Mesenchymal stem cell (in vitro differentiated cells and primary cell): ENCODE data around the gene P2RX1.

Source experiments
- DNase-seq: peaks from one replicate; pipeline ENCODE4 v3.0.0-alpha.2; 2013
- H2AFZ ChIP-seq: one replicate; pipeline ENCODE4 v1.6.1; 2013; ENCODE audit warnings: low read depth, mild to moderate bottlenecking, control low read depth, inconsistent platforms, low read length, moderate library complexity
- H2AK5ac ChIP-seq: 2 replicates; pipeline ENCODE4 v1.6.1; 2013; ENCODE audit warnings: low read length, moderate library complexity, mild to moderate bottlenecking, inconsistent platforms; ENCODE audit not compliant: severe bottlenecking
- H2BK120ac ChIP-seq: one replicate; pipeline ENCODE4 v1.6.1; 2013; ENCODE audit warnings: low read depth, mild to moderate bottlenecking, inconsistent platforms, low read length, moderate library complexity
- H2BK12ac ChIP-seq, 2 experiments: one replicate each; pipeline ENCODE4 v1.6.1; 2013; ENCODE audit warnings: inconsistent platforms in 2 of 2, low read length in 2 of 2, mild to moderate bottlenecking in 2 of 2, moderate library complexity in 2 of 2, control low read depth in 1 of 2
- H2BK15ac ChIP-seq: one replicate; pipeline ENCODE4 v1.6.1; 2013; ENCODE audit warnings: mild to moderate bottlenecking, low read depth, inconsistent platforms; ENCODE audit not compliant: poor library complexity, severe bottlenecking
- H2BK5ac ChIP-seq: 2 replicates; pipeline ENCODE4 v1.6.1; 2013; ENCODE audit warnings: low read depth, mild to moderate bottlenecking, low read length, control low read depth, inconsistent platforms; ENCODE audit not compliant: poor library complexity, severe bottlenecking
- H3K14ac ChIP-seq, 2 experiments: one replicate each; pipeline ENCODE4 v1.6.1; 2013; ENCODE audit warnings: inconsistent platforms in 2 of 2, low read length in 2 of 2, control low read depth in 1 of 2, mild to moderate bottlenecking in 1 of 2, moderate library complexity in 1 of 2
- H3K18ac ChIP-seq, 2 experiments: one replicate each; pipeline ENCODE4 v1.6.1; 2013; ENCODE audit warnings: inconsistent platforms in 2 of 2, low read length in 2 of 2, control low read depth in 1 of 2, low read depth in 1 of 2, mild to moderate bottlenecking in 1 of 2
- H3K23ac ChIP-seq, 2 experiments: one replicate each; pipeline ENCODE4 v1.6.1; 2013; ENCODE audit warnings: inconsistent platforms in 2 of 2, low read length in 2 of 2, mild to moderate bottlenecking in 2 of 2, moderate library complexity in 2 of 2, control low read depth in 1 of 2
- H3K27ac ChIP-seq: 2 replicates; pipeline ENCODE4 v1.5.1; 2013; ENCODE audit warnings: mild to moderate bottlenecking, moderate library complexity, low read length, control low read depth, inconsistent platforms; ENCODE audit not compliant: poor library complexity, severe bottlenecking
- H3K27me3 ChIP-seq, 2 experiments: 2 replicates each; pipeline versions ENCODE4 v1.6.1 to v1.7.0; 2013; ENCODE audit warnings: low read length in 2 of 2, mild to moderate bottlenecking in 2 of 2, moderate library complexity in 2 of 2, control low read depth in 1 of 2, inconsistent platforms in 1 of 2; ENCODE audit not compliant: control insufficient read depth in 1 of 2, insufficient read depth in 1 of 2
- H3K36me3 ChIP-seq, 2 experiments: 2 replicates each; pipeline versions ENCODE4 v1.6.1 to v1.7.0; 2013; ENCODE audit warnings: low read length in 2 of 2, control low read depth in 1 of 2, inconsistent platforms in 1 of 2, low read depth in 1 of 2, mild to moderate bottlenecking in 1 of 2; ENCODE audit not compliant: insufficient read depth in 2 of 2, control insufficient read depth in 1 of 2
- H3K4ac ChIP-seq, 2 experiments: one replicate each; pipeline ENCODE4 v1.6.1; 2013; ENCODE audit warnings: inconsistent platforms in 2 of 2, low read length in 2 of 2, mild to moderate bottlenecking in 2 of 2, moderate library complexity in 2 of 2, control low read depth in 1 of 2, low read depth in 1 of 2
- H3K4me1 ChIP-seq: 2 replicates; pipeline ENCODE4 v1.6.1; 2013; ENCODE audit warnings: low read depth, low read length, control low read depth; ENCODE audit not compliant: control insufficient read depth, insufficient read depth
- H3K4me2 ChIP-seq: 2 replicates; pipeline ENCODE4 v1.6.1; 2013; ENCODE audit warnings: low read length, mild to moderate bottlenecking, inconsistent platforms; ENCODE audit not compliant: poor library complexity, severe bottlenecking
- H3K4me3 ChIP-seq, 2 experiments: 2 replicates each; pipeline versions ENCODE4 v1.5.1 to v1.7.0; 2013; ENCODE audit warnings: low read length in 2 of 2, mild to moderate bottlenecking in 2 of 2, control low read depth in 1 of 2, low read depth in 1 of 2; ENCODE audit not compliant: insufficient read depth in 1 of 2
- H3K79me1 ChIP-seq: replicated peaks from 2 replicates; pipeline ENCODE4 v1.6.1; 2013; ENCODE audit warnings: mild to moderate bottlenecking, control low read depth, low read length, inconsistent platforms; ENCODE audit not compliant: poor library complexity, severe bottlenecking
- H3K9ac ChIP-seq: 2 replicates; pipeline ENCODE4 v1.7.0; 2013; ENCODE audit warnings: mild to moderate bottlenecking, low read length, moderate library complexity
- H3K9me3 ChIP-seq: 2 replicates; pipeline ENCODE4 v1.7.0; 2013; ENCODE audit warnings: mild to moderate bottlenecking, low read length; ENCODE audit not compliant: control insufficient read depth
- H4K8ac ChIP-seq: one replicate; pipeline ENCODE4 v1.6.1; 2013; ENCODE audit warnings: inconsistent platforms, mild to moderate bottlenecking, low read length, moderate library complexity
- H4K91ac ChIP-seq: one replicate; pipeline ENCODE4 v1.6.1; 2013; ENCODE audit warnings: mild to moderate bottlenecking, low read length, inconsistent platforms
- WGBS: methylation state at CpG from one replicate; pipeline ENCODE4 v1.1.7; 2013; ENCODE audit warnings: mixed read lengths; 5-methylcytosine and 5-hydroxymethylcytosine counted together

Gene P2RX1

DNA sequence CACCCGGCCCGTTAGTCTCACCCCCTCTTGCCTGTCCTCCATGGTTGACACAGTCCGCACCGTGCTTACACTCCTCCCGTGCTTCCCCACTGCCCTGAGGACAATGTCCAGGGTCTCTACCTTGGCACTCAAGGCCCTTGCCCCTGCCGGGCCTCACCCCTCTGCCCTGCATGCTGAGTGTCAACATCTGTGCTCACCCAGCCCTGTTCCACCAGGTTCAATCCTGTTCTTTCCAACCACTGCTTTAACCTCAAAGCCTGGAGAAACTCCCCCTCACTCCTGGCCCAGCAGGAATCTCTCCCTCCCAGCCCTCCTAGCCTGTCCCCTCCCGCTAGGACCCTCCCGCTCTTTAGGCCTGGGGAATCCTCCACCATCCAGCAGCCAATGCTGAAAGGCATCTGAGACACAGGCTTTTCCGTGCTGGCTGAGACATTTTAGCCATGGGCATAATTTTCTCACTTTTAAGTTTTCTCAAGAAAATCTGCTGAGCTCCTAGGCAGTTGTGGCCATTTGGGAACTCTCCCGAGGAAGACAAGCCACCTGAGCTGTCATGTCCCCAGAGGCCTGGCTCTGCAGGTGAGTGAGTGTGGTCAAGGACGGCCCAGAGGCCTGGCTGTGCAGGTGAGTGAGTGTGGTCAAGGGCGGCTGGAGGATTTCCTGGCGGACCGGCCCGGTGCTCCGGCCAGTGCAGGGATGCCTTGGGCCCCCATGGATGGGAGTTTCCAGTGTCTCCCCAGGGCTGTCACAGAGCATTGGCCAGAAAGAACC lies 10.8 kb upstream of the P2RX1 start:
- H3K79me1 ChIP-seq = no peaks in the 10 kb centered on the region

DNA sequence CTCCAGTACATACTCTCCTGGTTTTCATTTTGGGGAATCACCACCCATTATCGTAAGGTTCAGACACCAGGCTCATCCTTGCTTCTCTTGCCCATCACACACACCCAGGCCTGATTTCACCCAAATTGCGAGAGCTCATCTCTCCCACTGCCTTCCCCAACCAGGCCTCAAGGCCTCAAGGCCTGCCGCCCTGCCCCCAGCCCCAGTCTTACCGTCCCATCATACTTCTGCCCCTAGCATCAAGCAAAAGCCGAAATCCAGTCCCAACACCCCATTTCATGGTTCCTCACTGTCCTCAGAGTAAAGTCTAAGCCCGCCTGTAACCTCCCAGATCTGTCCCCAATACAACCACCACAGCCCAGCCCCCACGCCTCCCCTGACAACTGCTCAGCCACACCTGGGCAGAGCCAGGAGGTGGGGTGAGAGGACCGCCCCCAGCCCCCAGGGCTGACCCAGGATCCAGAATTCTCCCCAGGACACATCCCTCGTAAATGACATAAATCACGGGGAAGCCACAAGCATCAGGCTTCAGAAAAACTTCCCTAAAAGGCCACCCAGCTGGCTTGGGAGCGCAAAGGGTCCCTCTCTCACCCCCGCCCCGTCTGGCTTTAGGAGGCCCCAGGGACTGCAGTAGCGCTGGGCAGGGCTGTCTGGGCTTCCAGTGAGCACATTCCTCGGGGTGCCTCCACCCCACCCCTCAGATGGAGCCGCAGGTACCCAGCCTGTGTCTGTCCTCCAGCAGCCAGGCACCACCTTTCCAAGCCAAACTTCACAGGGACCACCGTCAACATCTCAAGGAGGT lies 9.6 kb upstream of the P2RX1 start:
- H4K8ac ChIP-seq = peak overlapping the region; percentile 36
- H3K9ac ChIP-seq = no peak overlapping the region
- peak overlapping the region; percentile 28 for H4K91ac ChIP-seq
- no peak overlapping the region for H2BK15ac ChIP-seq
- H2BK5ac ChIP-seq = no peak overlapping the region
- no peak overlapping the region for H3K4ac ChIP-seq
- peak overlapping the region in 1 of 2 experiments; percentile 58 for H3K18ac ChIP-seq
- no peaks in the 10 kb centered on the region for H3K9me3 ChIP-seq
- peak overlapping the region in 1 of 2 experiments; percentile 12 for H2BK12ac ChIP-seq
- H3K27me3 ChIP-seq = peaks cover 29% of the 10 kb centered on the region in 2 experiments
- no peak overlapping the region for H2BK120ac ChIP-seq
- no peak for DNase-seq
- H3K23ac ChIP-seq = peak overlapping the region in 1 of 2 experiments; percentile 2
- H3K27ac ChIP-seq = no peak overlapping the region
- H2AK5ac ChIP-seq = no peak overlapping the region
- 80% methylated on average over 16 of the region's 17 CpGs for WGBS
- no peak overlapping the region for H3K4me3 ChIP-seq
- H2AFZ ChIP-seq = no peak overlapping the region
- no peak overlapping the region for H3K14ac ChIP-seq
- peaks cover 14% of the 10 kb centered on the region for H3K4me1 ChIP-seq
- H3K79me1 ChIP-seq = no peaks in the 10 kb centered on the region
- no peak overlapping the region for H3K4me2 ChIP-seq
- H3K36me3 ChIP-seq = no peaks in the 10 kb centered on the region

More for the DNA sequence above, 10.8 kb upstream of the P2RX1 start:
- H3K4me3 ChIP-seq = no peak overlapping the region
- H3K27me3 ChIP-seq = peaks cover 29% of the 10 kb centered on the region in 2 experiments
- peak overlapping the region in 1 of 2 experiments; percentile 61 for H2BK12ac ChIP-seq
- no peaks in the 10 kb centered on the region for H3K9me3 ChIP-seq
- no peak overlapping the region for H4K8ac ChIP-seq
- H3K14ac ChIP-seq = peak overlapping the region in 1 of 2 experiments; percentile 85
- no peak overlapping the region for H3K9ac ChIP-seq
- 82% methylated on average over 12 of the region's 16 CpGs for WGBS
- H3K4me2 ChIP-seq = no peak overlapping the region
- no peak overlapping the region for H3K18ac ChIP-seq
- no peaks in the 10 kb centered on the region for H3K36me3 ChIP-seq
- DNase-seq = no peak
- no peak overlapping the region for H3K27ac ChIP-seq
- H3K23ac ChIP-seq = no peak overlapping the region
- H2BK15ac ChIP-seq = no peak overlapping the region
- H2BK120ac ChIP-seq = no peak overlapping the region
- no peak overlapping the region for H3K4ac ChIP-seq
- H2AFZ ChIP-seq = no peak overlapping the region
- no peak overlapping the region for H2BK5ac ChIP-seq
- H4K91ac ChIP-seq = peak overlapping the region; percentile 22
- H3K4me1 ChIP-seq = peaks cover 7% of the 10 kb centered on the region
- H2AK5ac ChIP-seq = no peak overlapping the region

DNA sequence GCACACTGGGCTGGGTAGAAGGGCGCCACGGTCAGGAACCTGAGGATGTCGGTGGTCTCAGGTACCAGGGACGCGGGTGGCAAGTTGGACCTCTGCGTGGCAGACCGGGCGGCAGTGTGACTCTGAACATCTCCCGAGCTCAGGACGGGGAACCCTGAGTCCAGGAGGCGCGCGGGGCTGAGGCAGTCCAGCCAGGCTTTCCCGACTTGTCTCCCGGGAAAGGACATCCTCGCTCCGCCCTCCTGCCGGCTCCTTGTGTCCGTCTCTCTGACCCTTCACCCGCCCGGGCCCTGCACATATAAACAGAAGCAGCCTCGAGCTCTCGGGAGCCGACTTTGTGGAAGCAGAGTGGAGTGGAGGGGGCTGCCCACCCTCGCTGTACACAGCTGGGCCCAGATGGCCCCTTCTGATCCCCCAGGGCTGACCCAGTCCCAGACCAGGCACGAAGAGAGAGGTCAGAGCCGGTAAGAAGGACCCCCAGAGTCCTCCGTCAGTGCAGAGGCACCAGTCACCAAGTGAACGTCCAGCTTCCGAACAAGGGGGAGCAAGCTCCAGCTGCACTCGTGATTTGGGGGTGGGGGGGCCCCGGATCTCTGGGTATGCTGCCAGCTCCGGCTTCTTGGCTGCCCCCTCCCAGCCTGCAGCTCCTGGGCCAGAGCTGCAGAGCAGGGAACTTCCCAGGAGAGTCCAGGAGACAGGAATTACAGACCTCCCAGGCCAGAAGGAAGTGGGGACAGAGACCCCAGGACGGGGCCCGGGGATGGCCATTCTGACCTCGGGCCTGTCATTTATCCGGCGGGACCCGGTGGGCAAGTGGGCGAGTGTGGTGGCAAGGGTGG lies 8.5 kb upstream of the P2RX1 start:
- Histone ChIP-seq H2BK5ac (no peak overlapping the region), H2BK12ac (peak overlapping the region; percentile 59 to 80), H3K9me3 (no peaks in the 10 kb centered on the region), H3K27ac (no peak overlapping the region), H4K8ac (peak overlapping the region; percentile 92), H3K4ac (peak overlapping the region; percentile 46 to 47), H3K9ac (no peak overlapping the region), H2AFZ (no peak overlapping the region), H3K23ac (no peak overlapping the region), H2BK120ac (no peak overlapping the region), H3K4me2 (no peak overlapping the region), H3K36me3 (no peaks in the 10 kb centered on the region), H4K91ac (peak overlapping the region; percentile 92), H2BK15ac (peak overlapping the region; percentile 60), H3K14ac (peak overlapping the region in 1 of 2 experiments; percentile 86), H3K4me1 (peaks cover 15% of the 10 kb centered on the region), H3K18ac (peak overlapping the region; percentile 67 to 78), H2AK5ac (no peak overlapping the region), H3K27me3 (peaks cover 29% of the 10 kb centered on the region in 2 experiments), H3K4me3 (no peak overlapping the region), H3K79me1 (no peaks in the 10 kb centered on the region)
- 52% methylated on average over 38 of the region's 40 CpGs for WGBS
- peak; percentile 65 for DNase-seq
